Esophagus squamous epithelium (tissue), 5 donors: ENCODE measurements around the gene NPAS2. TPM values are rescaled to one million over a fixed set of nuclear protein-coding genes. Genes with fewer than 3 reads are reported as not detected.

Experiments
- DNase-seq: peaks from one replicate; lab custom pipeline; 2025; lab: John Stamatoyannopoulos, UW
- H3K27ac ChIP-seq, 4 donors: fragments of 200-600 bp; sonication (generic); one replicate each; pipeline ENCODE4 v1.5.1; 2016 to 2019; ENCODE audit warnings: mild to moderate bottlenecking in 1 of 4
- H3K27me3 ChIP-seq, 4 donors: fragments of 200-600 bp; sonication (generic); 1 replicate in 3 of 4; 2 replicates in 1 of 4; pipeline versions ENCODE4 v1.5.1 to v1.6.0; 2017 to 2021; ENCODE audit warnings: antibody characterized with exemption in 1 of 4
- H3K36me3 ChIP-seq, 3 donors: fragments of 200-600 bp; sonication (generic); one replicate each; pipeline ENCODE4 v1.5.1; 2016 to 2019
- H3K4me1 ChIP-seq, 3 donors: fragments of 200-600 bp; sonication (generic); one replicate each; pipeline ENCODE4 v1.5.1; 2017 to 2019
- H3K4me3 ChIP-seq, 4 donors: fragments of 200-600 bp; sonication (generic); 1 replicate in 3 of 4; 2 replicates in 1 of 4; pipeline ENCODE4 v1.5.1; 2016 to 2019; ENCODE audit warnings: mild to moderate bottlenecking in 2 of 4, moderate library complexity in 1 of 4
- H3K9me3 ChIP-seq, 3 donors: fragments of 200-600 bp; sonication (generic); one replicate each; pipeline ENCODE4 v1.5.1; 2016 to 2019
- CTCF ChIP-seq, 6 experiments: fragments of 450-650 bp in 4 of 6; fragments of 200-600 bp in 2 of 6; sonication (generic) in 2 of 6; IDR thresholded peaks; one replicate each; pipeline ENCODE4 v1.5.1; 2016 to 2019; ENCODE audit warnings: antibody characterized with exemption in 6 of 6, mild to moderate bottlenecking in 4 of 6, moderate library complexity in 4 of 6
- POLR2A ChIP-seq, 4 donors: fragments of 450-650 bp; IDR thresholded peaks; one replicate each; pipeline ENCODE4 v1.6.1; 2017; ENCODE audit warnings: antibody characterized with exemption in 4 of 4, mild to moderate bottlenecking in 4 of 4, moderate library complexity in 3 of 4
- WGBS, 2 donors: methylation state at CpG; one replicate each; pipeline ENCODE4 v1.1.5; 2018; 5-methylcytosine and 5-hydroxymethylcytosine counted together
- intact Hi-C: fragments of 100-400 bp; cut with DNase I; formaldehyde crosslinking; loops from one replicate; pipeline ENCODE4 v1.15.0; 2022
- total RNA-seq, 4 donors: library from RNA; depleted of rRNA; stranded (reverse); fragments of >200 nt; gene quantifications; one replicate each; pipeline ENCODE4 v1.1.0, GENCODE V29; 2016
- donor health status: DM: yes; HTN: yes; CAD: no.

NPAS2 gene
- total RNA-seq, 4 donors from 2014 or later = 29.1 to 64.2 (median 39.1) TPM

GRCh38 chr2:100800915-100801314, 19.0 kb upstream of the NPAS2 start:
- Histone ChIP-seq H3K4me3 (no peak overlapping the region), H3K36me3 (no peaks in the 10 kb centered on the region), H3K27ac (no peak overlapping the region), H3K9me3 (no peaks in the 10 kb centered on the region), H3K4me1 (no peaks in the 10 kb centered on the region), H3K27me3 (no peaks in the 10 kb centered on the region)
- 79 to 83% methylated on average over 2 of the region's 2 CpGs for WGBS, 2 donors
- intact Hi-C loops = no loop called here
- TF ChIP-seq CTCF (IDR thresholded peaks at IDR 0.05) (no peak), POLR2A (IDR thresholded peaks at IDR 0.05) (no peak)
- no peak for DNase-seq

- no peaks in the 10 kb centered on the region for H3K4me1 ChIP-seq
- no peaks in the 10 kb centered on the region for H3K27me3 ChIP-seq
- no peak for TF ChIP-seq POLR2A (IDR thresholded peaks at IDR 0.05)
- no peak for TF ChIP-seq CTCF (IDR thresholded peaks at IDR 0.05)
- intact Hi-C loops = no loop called here
- no peaks in the 10 kb centered on the region for H3K36me3 ChIP-seq
- H3K9me3 ChIP-seq = no peaks in the 10 kb centered on the region
- H3K27ac ChIP-seq = no peak overlapping the region
- DNase-seq = no peak
- no peak overlapping the region for H3K4me3 ChIP-seq
- 50 to 71% methylated on average over 1 of the region's 1 CpG for WGBS, 2 donors
These were observed 18.5 kb upstream of the NPAS2 start for GRCh38 chr2:100801402-100801801.

- TF ChIP-seq CTCF (IDR thresholded peaks at IDR 0.05) (no peak), POLR2A (IDR thresholded peaks at IDR 0.05) (no peak)
- Histone ChIP-seq H3K9me3 (no peaks in the 10 kb centered on the region), H3K4me1 (no peaks in the 10 kb centered on the region), H3K27ac (no peak overlapping the region), H3K36me3 (no peaks in the 10 kb centered on the region), H3K27me3 (no peaks in the 10 kb centered on the region), H3K4me3 (no peak overlapping the region)
- no peak for DNase-seq
- WGBS, 2 donors = 74 to 91% methylated on average over 9 of the region's 9 CpGs
- intact Hi-C loops = no loop called here
These were observed 17.9 kb upstream of the NPAS2 start for GRCh38 chr2:100802066-100802465.

- Histone ChIP-seq H3K27me3 (no peaks in the 10 kb centered on the region), H3K9me3 (no peaks in the 10 kb centered on the region), H3K4me1 (no peaks in the 10 kb centered on the region), H3K36me3 (no peaks in the 10 kb centered on the region), H3K4me3 (no peak overlapping the region), H3K27ac (no peak overlapping the region)
- no peak for DNase-seq
- intact Hi-C loops = no loop called here
- 73 to 93% methylated on average over 6 of the region's 6 CpGs for WGBS, 2 donors
- no peak for TF ChIP-seq POLR2A (IDR thresholded peaks at IDR 0.05)
- TF ChIP-seq CTCF (IDR thresholded peaks at IDR 0.05) = no peak
These were observed 16.6 kb upstream of the NPAS2 start for GRCh38 chr2:100803334-100803733.

GRCh38 chr2:100806550-100806949, 13.4 kb upstream of the NPAS2 start:
- TF ChIP-seq CTCF (IDR thresholded peaks at IDR 0.05) (no peak), POLR2A (IDR thresholded peaks at IDR 0.05) (no peak)
- intact Hi-C loops = no loop called here
- no peak for DNase-seq

More at GRCh38 chr2:100806550-100806949, 13.4 kb upstream of the NPAS2 start:
- Histone ChIP-seq H3K9me3 (no peaks in the 10 kb centered on the region), H3K4me3 (no peak overlapping the region), H3K36me3 (no peaks in the 10 kb centered on the region), H3K4me1 (no peaks in the 10 kb centered on the region), H3K27ac (no peak overlapping the region), H3K27me3 (no peaks in the 10 kb centered on the region)
- 51 to 63% methylated on average over 3 of the region's 3 CpGs for WGBS, 2 donors
